ENCODE measurements around the gene CCDC102A. TPM values are rescaled to one million over a fixed set of nuclear protein-coding genes. Genes with fewer than 3 reads are reported as not detected.

Gene CCDC102A
- total RNA-seq, 4 donors from 2014 or later, result 3.5 to 9.8 (median 7.8) TPM

DNA sequence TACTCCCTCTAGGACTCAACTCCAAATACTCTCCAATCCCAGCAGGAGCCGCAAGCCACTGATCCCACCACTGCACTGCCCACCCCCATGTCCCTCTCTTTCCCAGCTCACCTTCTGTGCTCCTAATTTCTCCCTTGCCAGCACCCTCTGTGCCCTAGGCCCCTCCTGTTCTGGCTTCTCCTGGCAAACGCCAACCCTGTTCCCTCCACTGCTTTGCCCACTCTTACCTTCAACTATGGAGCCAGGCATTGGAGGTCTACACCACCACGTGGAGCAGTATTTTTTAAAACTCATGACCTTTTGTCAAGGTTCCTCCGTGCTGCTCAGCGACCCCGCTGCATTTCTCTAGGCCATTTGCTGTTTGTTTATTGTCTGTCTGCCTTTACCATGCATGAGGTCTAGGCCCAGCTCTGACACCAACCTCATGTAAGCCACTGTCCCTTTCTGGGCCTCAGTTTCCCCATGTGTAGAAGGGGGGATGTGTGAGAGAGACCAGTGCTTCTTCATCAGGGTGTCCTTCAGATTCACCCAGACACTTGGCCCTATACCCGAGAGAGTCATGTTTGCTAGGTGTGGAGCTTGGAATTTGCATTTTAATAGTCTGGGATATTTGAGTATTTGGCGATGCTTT lies 4.6 kb downstream of the CCDC102A start:
- DNase-seq (ENCODE audit: low spot score), result peak; percentile 8

DNA sequence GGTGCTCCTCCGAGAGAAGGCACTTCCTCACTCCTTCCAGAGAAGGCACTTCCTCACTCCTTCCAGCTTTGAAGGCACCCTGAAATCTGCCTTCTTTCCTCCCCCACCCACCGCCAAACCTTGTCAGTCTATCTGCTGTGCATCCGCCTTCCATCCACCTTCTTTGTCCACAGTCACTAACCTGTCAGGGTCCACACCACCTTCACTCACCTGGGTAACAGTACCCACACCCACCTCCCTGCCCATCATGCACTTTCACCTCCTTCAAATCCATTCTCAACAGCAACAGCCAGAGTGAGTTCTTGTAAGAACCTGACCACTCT lies 5.2 kb downstream of the CCDC102A start:
- ATAC-seq (ENCODE audit: low FRiP score) (no peak), DNase-seq (ENCODE audit: low spot score) (no peak)
- TF ChIP-seq, protein P1, sequence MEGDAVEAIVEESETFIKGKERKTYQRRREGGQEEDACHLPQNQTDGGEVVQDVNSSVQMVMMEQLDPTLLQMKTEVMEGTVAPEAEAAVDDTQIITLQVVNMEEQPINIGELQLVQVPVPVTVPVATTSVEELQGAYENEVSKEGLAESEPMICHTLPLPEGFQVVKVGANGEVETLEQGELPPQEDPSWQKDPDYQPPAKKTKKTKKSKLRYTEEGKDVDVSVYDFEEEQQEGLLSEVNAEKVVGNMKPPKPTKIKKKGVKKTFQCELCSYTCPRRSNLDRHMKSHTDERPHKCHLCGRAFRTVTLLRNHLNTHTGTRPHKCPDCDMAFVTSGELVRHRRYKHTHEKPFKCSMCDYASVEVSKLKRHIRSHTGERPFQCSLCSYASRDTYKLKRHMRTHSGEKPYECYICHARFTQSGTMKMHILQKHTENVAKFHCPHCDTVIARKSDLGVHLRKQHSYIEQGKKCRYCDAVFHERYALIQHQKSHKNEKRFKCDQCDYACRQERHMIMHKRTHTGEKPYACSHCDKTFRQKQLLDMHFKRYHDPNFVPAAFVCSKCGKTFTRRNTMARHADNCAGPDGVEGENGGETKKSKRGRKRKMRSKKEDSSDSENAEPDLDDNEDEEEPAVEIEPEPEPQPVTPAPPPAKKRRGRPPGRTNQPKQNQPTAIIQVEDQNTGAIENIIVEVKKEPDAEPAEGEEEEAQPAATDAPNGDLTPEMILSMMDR (IDR thresholded peaks at IDR 0.05), result no peak

More for the DNA sequence above, 4.6 kb downstream of the CCDC102A start:
- TF ChIP-seq, protein P1 (IDR thresholded peaks at IDR 0.05), result no peak
- no peak for ATAC-seq (ENCODE audit: low FRiP score)

DNA sequence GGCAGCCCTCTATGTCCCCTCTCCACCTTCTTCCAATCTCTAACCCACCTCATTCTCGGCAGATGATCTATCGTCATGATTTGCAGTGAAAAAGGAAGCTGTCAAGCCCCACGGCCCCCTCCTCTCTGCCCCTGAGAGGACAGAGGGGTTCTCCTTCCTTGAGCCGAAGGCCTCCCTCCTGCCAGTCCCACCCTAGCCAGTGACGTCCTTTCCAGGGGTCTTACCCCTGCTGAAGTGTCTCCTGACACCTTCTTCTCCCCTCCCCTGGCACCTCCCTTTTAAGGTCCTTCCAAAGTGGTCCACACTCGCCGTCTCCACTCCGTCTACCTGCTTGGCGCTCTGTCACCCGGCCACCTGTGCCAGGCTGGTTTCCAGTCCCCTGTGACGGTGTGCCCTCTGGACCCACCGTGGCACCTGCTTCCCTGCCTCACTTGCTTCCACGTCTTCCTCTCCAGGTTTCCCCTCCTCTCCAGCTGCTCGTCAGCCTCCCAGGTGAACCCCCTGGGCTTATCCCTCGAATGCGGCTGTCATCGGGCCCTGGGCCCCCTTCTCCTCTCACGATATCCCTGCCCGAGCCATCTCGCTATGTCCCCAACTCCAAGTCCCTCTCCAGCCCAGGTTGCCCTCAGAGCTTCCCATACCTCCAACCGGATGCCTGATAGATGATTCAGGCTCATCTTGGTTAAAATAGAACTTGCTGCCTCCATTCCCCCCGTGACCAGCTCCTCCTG lies 5.7 kb downstream of the CCDC102A start:
- TF ChIP-seq, protein P1 (IDR thresholded peaks at IDR 0.05), result no peak
- DNase-seq (ENCODE audit: low spot score) (peak; percentile 21), ATAC-seq (ENCODE audit: low FRiP score) (no peak)

DNA sequence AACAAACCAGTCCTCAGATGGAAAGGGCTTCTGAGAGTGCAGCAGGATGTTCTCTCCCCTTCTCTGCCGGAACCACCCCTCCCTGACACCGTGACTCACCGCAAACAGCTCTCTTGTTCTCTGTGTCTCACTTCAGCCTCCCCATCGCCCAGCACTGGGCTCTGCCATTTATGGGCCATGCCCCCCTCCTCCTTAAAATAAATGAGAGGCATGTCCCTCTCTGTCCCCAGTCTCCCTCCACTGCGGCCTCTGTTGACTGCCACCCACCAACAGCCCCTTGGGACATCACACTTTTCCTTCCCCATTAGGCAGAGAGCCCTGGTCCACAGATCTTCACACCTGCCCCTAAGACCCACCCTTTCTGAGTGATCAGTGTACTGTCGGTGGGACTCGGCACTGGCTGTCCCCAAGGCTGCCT lies 6.3 kb downstream of the CCDC102A start:
- TF ChIP-seq, protein P1 (IDR thresholded peaks at IDR 0.05), result no peak
- DNase-seq (ENCODE audit: low spot score), result peak; percentile 22
- no peak for ATAC-seq (ENCODE audit: low FRiP score)

DNA sequence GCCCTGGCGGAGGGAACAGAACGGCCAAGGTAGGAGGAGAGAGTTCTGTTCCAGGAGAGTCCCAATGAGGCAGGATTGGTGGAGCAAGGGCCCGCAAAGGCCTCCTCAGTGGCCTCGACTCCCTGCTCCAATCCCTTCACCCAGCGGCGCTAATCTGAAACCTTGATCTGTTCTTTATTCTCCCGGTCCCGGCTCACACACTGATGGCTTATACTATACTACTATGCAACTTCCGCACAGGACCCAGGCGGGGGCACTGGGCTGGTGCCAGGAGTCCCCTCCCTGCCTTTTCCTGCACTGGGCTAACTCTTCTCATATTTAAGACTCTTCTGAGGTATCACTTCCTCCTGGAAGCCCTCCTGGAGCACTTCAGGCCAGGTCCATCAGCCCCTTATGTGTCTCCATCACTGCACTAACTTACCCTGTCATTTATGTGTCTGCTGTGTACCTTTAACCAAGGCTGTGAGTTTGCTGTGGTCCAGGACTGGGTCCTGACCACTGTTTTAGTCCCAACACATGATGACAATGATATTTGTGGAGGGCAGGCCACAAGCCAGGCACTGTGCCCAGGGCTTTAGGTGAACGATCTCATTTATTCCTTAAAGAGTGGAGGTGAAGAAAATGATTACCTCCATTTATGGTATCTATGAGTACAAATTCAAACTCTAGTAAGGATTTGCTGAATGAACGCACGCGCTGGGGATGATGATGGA lies 6.8 kb downstream of the CCDC102A start:
- TF ChIP-seq, protein P1 (IDR thresholded peaks at IDR 0.05), result no peak
- no peak for DNase-seq (ENCODE audit: low spot score)
- ATAC-seq (ENCODE audit: low FRiP score), result no peak

DNA sequence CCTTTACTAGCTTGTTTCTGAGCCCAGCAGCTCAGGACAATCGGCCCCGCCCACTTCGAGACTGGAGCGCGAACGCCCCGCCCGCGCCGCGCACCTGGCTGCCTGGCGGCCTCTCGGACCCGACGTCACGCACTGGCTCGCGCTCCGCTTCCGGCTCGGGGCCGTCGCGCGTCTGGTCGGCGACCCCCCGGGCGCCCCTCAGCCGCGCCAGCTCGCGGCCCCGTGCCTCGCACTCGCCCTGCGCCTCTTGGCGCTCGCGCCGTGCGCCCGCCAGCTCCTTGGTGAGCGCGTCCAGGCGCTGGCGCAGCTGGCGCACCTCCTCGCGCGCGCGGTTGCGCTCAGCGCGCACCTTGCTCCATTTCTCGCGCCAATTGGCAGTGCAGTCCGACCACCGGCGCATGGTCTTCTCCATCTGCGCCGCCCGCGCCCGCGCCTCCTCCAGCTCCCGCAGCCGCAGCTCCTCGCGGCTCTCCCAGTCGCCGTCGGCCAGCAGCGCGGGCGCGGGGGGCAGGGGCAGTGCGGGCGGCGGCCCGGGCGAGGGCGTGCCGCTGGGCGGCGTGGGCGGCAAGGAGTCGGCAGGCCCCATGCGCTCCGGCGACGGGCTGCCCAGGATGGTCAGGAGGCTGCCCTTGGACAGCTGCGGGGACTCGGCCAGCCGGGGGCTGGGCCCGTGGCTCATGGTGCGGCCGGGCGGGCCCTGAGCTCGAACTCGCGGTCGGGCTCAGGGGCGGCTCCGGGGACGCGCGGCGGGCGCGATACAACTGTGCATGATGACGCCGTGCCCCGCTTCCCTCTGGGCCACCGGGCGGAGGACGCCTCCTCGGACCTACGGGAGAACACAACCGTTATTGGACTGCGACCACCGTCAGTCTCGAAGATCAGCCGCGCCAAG lies 7.6 kb downstream of the CCDC102A start:
- TF ChIP-seq, protein P1 (IDR thresholded peaks at IDR 0.05), result no peak
- no peak for DNase-seq (ENCODE audit: low spot score)
- no peak for ATAC-seq (ENCODE audit: low FRiP score)

Measured in omental fat pad (tissue), 4 donors.